ENCODE measurements around the gene IQGAP2. TPM values are rescaled to one million over a fixed set of nuclear protein-coding genes. Genes with fewer than 3 reads are reported as not detected.

The IQGAP2 gene
- total and polyA plus RNA-seq, 2 donors from 2014 or later = 23.2 to 35.8 TPM

- FAIRE-seq = no peak
- no peaks in the 10 kb centered on the region for H3K4me1 ChIP-seq (ENCODE audit: control insufficient read depth in 2 of 3, insufficient read depth in 2 of 3, low read depth in 1 of 3, low read length in 3 of 3)
- TF ChIP-seq CTCF (IDR thresholded peaks at IDR 0.05; ENCODE audit: borderline replicate concordance, extremely low read depth, insufficient read depth) = no peak
- DNase-seq = no peak
- H3K36me3 ChIP-seq (ENCODE audit: control insufficient read depth in 2 of 3, insufficient read depth in 3 of 3, low read length in 3 of 3) = no peaks in the 10 kb centered on the region
- no peak overlapping the region for H3K4me3 ChIP-seq (ENCODE audit: low read length in 3 of 3)
- no peaks in the 10 kb centered on the region for H3K27me3 ChIP-seq (ENCODE audit: control insufficient read depth, insufficient read depth, low read length)
- no peak overlapping the region for H3K9ac ChIP-seq (ENCODE audit: low read length in 3 of 3)
- intact Hi-C loops (cut with DNase I) = no loop called here
- no peaks in the 10 kb centered on the region for H3K9me3 ChIP-seq (ENCODE audit: control insufficient read depth in 2 of 3, insufficient read depth in 1 of 3, low read length in 3 of 3)
- H3K27ac ChIP-seq (ENCODE audit: low read depth in 2 of 2, low read length in 2 of 2) = no peak overlapping the region
Observed at GRCh38 chr5:76532973-76533372, 129.9 kb downstream of the IQGAP2 start.

- no peaks in the 10 kb centered on the region for H3K27me3 ChIP-seq (ENCODE audit: control insufficient read depth, insufficient read depth, low read length)
- FAIRE-seq = no peak
- no peak overlapping the region for H3K9ac ChIP-seq (ENCODE audit: low read length in 3 of 3)
- H3K27ac ChIP-seq (ENCODE audit: low read depth in 2 of 2, low read length in 2 of 2) = no peak overlapping the region
- no peak for DNase-seq
- no peak overlapping the region for H3K4me3 ChIP-seq (ENCODE audit: low read length in 3 of 3)
- no peaks in the 10 kb centered on the region for H3K9me3 ChIP-seq (ENCODE audit: control insufficient read depth in 2 of 3, insufficient read depth in 1 of 3, low read length in 3 of 3)
- TF ChIP-seq CTCF (IDR thresholded peaks at IDR 0.05; ENCODE audit: borderline replicate concordance, extremely low read depth, insufficient read depth) = no peak
- H3K36me3 ChIP-seq (ENCODE audit: control insufficient read depth in 2 of 3, insufficient read depth in 3 of 3, low read length in 3 of 3) = no peaks in the 10 kb centered on the region
- H3K4me1 ChIP-seq (ENCODE audit: control insufficient read depth in 2 of 3, insufficient read depth in 2 of 3, low read depth in 1 of 3, low read length in 3 of 3) = no peaks in the 10 kb centered on the region
- intact Hi-C loops (cut with DNase I) = no loop called here
Observed at GRCh38 chr5:76535577-76535976, 132.5 kb downstream of the IQGAP2 start.

- no peak for FAIRE-seq
- intact Hi-C loops (cut with DNase I) = no loop called here
- H3K27ac ChIP-seq (ENCODE audit: low read depth in 2 of 2, low read length in 2 of 2) = no peak overlapping the region
Observed at GRCh38 chr5:76537073-76537543, 134.0 kb downstream of the IQGAP2 start.

More at GRCh38 chr5:76537073-76537543, 134.0 kb downstream of the IQGAP2 start:
- H3K9me3 ChIP-seq (ENCODE audit: control insufficient read depth in 2 of 3, insufficient read depth in 1 of 3, low read length in 3 of 3) = no peaks in the 10 kb centered on the region
- no peaks in the 10 kb centered on the region for H3K36me3 ChIP-seq (ENCODE audit: control insufficient read depth in 2 of 3, insufficient read depth in 3 of 3, low read length in 3 of 3)
- no peaks in the 10 kb centered on the region for H3K4me1 ChIP-seq (ENCODE audit: control insufficient read depth in 2 of 3, insufficient read depth in 2 of 3, low read depth in 1 of 3, low read length in 3 of 3)
- DNase-seq = no peak
- H3K27me3 ChIP-seq (ENCODE audit: control insufficient read depth, insufficient read depth, low read length) = no peaks in the 10 kb centered on the region
- no peak for TF ChIP-seq CTCF (IDR thresholded peaks at IDR 0.05; ENCODE audit: borderline replicate concordance, extremely low read depth, insufficient read depth)
- H3K9ac ChIP-seq (ENCODE audit: low read length in 3 of 3) = no peak overlapping the region
- no peak overlapping the region for H3K4me3 ChIP-seq (ENCODE audit: low read length in 3 of 3)

Measured in kidney (tissue), 14 donors.